IgD-negative memory B cell (primary cell): ENCODE data around the gene ADAM11. TPM values are rescaled to one million over a fixed set of nuclear protein-coding genes. Genes with fewer than 3 reads are reported as not detected.

Source experiments
- H3K27ac Mint-ChIP-seq, 3 donors: one replicate each; pipeline ENCODE4 v1.8.0; 2020 to 2022; ENCODE audit warnings: mild to moderate bottlenecking in 3 of 3, mixed read lengths in 3 of 3, moderate library complexity in 1 of 3
- H3K27me3 Mint-ChIP-seq: one replicate; pipeline ENCODE4 v1.8.0; 2021; ENCODE audit warnings: mixed read lengths
- H3K36me3 Mint-ChIP-seq: one replicate; pipeline ENCODE4 v1.8.0; 2020; ENCODE audit warnings: mild to moderate bottlenecking, mixed read lengths
- H3K4me1 Mint-ChIP-seq, 3 donors: one replicate each; pipeline ENCODE4 v1.8.0; 2020 to 2022; ENCODE audit warnings: mixed read lengths in 3 of 3, mild to moderate bottlenecking in 1 of 3
- H3K4me3 Mint-ChIP-seq, 4 donors: one replicate each; pipeline ENCODE4 v1.8.0; 2020 to 2022; ENCODE audit warnings: mild to moderate bottlenecking in 4 of 4, mixed read lengths in 4 of 4, moderate library complexity in 3 of 4
- H3K9me3 Mint-ChIP-seq, 3 donors: one replicate each; pipeline ENCODE4 v1.8.0; 2020 to 2021; ENCODE audit warnings: mixed read lengths in 3 of 3, mild to moderate bottlenecking in 1 of 3
- polyA plus RNA-seq: library from polyadenylated mRNA; unstranded; fragments of 300-500 nt; fragmentation: Illumina TruSeq; gene quantifications from one replicate; pipeline ENCODE4 v1.2.3, GENCODE V29; 2021

ADAM11 gene
- polyA plus RNA-seq, 1 donor from 2014 or later, result not detected

DNA sequence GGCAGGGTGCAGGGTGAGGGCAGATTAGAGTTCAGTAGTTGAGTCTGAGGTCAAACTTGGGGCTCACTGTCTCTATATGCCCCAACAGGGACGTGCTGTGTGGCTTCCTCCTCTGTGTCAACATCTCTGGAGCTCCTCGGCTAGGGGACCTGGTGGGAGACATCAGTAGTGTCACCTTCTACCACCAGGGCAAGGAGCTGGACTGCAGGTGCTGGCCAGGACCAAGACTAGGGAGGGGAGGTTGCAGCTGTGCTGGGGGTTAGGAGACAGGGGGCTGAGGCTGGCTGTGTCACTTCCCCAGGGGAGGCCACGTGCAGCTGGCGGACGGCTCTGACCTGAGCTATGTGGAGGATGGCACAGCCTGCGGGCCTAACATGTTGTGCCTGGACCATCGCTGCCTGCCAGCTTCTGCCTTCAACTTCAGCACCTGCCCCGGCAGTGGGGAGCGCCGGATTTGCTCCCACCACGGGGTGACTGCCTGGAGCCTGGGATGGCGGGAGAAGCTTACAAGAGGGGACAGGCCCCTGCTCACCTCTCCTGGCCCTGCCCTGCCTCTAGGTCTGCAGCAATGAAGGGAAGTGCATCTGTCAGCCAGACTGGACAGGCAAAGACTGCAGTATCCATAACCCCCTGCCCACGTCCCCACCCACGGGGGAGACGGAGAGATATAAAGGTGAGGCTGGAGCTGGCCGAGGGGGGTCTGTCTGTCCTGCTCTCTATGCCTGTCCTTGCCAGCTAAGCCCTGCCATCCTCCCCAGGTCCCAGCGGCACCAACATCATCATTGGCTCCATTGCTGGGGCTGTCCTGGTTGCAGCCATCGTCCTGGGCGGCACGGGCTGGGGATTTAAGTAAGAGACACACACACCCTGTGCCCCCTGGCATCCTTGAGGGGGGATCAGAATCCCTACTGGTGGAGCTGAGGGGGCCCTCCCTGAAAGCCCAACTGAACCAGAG, 18.9 kb downstream of the ADAM11 start:
- no peak overlapping the region for H3K27ac Mint-ChIP-seq
- no peaks in the 10 kb centered on the region for H3K36me3 Mint-ChIP-seq
- no peaks in the 10 kb centered on the region for H3K9me3 Mint-ChIP-seq
- H3K4me3 Mint-ChIP-seq, result peak overlapping the region in 3 of 4 donors; percentile 52 to 72 (median 68)
- peaks cover 6% of the 10 kb centered on the region for H3K27me3 Mint-ChIP-seq
- H3K4me1 Mint-ChIP-seq, result peaks cover 2 to 6% (median 5%) of the 10 kb centered on the region in 3 donors

- H3K36me3 Mint-ChIP-seq, result no peaks in the 10 kb centered on the region
- H3K27me3 Mint-ChIP-seq, result peaks cover 6% of the 10 kb centered on the region
- H3K4me3 Mint-ChIP-seq, result peak overlapping the region; percentile 63 to 82 (median 72)
- H3K27ac Mint-ChIP-seq, result peak overlapping the region in 2 of 3 donors; percentile 60 to 76
- no peaks in the 10 kb centered on the region for H3K9me3 Mint-ChIP-seq
- H3K4me1 Mint-ChIP-seq, result peaks cover 2 to 6% (median 5%) of the 10 kb centered on the region in 3 donors
Measured at GRCh38 chr17:44778656-44779210, 19.9 kb downstream of the ADAM11 start.

DNA sequence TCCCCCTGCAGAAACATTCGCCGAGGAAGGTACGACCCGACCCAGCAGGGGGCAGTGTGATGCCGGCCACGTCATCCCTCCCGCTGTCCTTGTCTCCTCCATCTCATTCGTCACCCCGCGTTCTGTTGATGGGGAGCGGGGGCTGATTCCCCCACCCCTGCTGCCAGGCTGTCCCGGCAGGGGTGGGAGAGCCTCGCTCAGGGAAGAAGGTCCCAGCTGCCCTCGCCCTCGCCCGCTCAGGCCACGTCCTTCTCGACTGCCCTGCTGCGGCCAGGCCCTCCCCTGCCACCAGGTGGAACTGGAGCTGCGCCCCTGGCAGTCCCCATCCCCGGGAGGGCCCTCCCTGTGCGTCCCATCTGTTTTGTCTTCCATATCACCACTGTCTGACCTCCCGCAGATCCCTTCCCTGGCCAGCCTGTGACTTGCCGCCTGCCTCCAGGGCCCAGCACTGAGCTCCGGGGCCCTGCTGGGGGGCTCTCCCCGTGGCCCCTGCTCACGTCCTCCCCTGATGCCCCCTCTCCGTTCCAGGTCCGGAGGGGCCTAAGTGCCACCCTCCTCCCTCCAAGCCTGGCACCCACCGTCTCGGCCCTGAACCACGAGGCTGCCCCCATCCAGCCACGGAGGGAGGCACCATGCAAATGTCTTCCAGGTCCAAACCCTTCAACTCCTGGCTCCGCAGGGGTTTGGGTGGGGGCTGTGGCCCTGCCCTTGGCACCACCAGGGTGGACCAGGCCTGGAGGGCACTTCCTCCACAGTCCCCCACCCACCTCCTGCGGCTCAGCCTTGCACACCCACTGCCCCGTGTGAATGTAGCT, 20.6 kb downstream of the ADAM11 start:
- peak overlapping the region; percentile 10 to 76 (median 60) for H3K27ac Mint-ChIP-seq
- peak overlapping the region; percentile 63 to 82 (median 72) for H3K4me3 Mint-ChIP-seq
- H3K4me1 Mint-ChIP-seq, result peaks cover 2 to 6% (median 5%) of the 10 kb centered on the region in 3 donors
- H3K36me3 Mint-ChIP-seq, result no peaks in the 10 kb centered on the region
- H3K27me3 Mint-ChIP-seq, result peaks cover 6% of the 10 kb centered on the region
- no peaks in the 10 kb centered on the region for H3K9me3 Mint-ChIP-seq

DNA sequence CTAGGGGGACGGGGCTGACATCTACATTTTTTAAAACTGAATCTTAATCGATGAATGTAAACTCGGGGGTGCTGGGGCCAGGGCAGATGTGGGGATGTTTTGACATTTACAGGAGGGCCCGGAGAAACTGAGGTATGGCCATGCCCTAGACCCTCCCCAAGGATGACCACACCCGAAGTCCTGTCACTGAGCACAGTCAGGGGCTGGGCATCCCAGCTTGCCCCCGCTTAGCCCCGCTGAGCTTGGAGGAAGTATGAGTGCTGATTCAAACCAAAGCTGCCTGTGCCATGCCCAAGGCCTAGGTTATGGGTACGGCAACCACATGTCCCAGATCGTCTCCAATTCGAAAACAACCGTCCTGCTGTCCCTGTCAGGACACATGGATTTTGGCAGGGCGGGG, 21.4 kb downstream of the ADAM11 start:
- Mint-ChIP-seq H3K9me3 (no peaks in the 10 kb centered on the region), H3K27ac (peak overlapping the region in 1 of 3 donors; percentile 10), H3K4me1 (peaks cover 0 to 5% (median 4%) of the 10 kb centered on the region in 3 donors), H3K4me3 (no peak overlapping the region), H3K36me3 (no peaks in the 10 kb centered on the region), H3K27me3 (peaks cover 6% of the 10 kb centered on the region)

GRCh38 chr17:44780845-44781480, 22.2 kb downstream of the ADAM11 start:
- Mint-ChIP-seq H3K4me1 (peaks cover 0 to 5% (median 0%) of the 10 kb centered on the region in 3 donors), H3K9me3 (no peaks in the 10 kb centered on the region), H3K36me3 (no peaks in the 10 kb centered on the region), H3K4me3 (no peak overlapping the region), H3K27ac (no peak overlapping the region), H3K27me3 (peaks cover 6% of the 10 kb centered on the region)

DNA sequence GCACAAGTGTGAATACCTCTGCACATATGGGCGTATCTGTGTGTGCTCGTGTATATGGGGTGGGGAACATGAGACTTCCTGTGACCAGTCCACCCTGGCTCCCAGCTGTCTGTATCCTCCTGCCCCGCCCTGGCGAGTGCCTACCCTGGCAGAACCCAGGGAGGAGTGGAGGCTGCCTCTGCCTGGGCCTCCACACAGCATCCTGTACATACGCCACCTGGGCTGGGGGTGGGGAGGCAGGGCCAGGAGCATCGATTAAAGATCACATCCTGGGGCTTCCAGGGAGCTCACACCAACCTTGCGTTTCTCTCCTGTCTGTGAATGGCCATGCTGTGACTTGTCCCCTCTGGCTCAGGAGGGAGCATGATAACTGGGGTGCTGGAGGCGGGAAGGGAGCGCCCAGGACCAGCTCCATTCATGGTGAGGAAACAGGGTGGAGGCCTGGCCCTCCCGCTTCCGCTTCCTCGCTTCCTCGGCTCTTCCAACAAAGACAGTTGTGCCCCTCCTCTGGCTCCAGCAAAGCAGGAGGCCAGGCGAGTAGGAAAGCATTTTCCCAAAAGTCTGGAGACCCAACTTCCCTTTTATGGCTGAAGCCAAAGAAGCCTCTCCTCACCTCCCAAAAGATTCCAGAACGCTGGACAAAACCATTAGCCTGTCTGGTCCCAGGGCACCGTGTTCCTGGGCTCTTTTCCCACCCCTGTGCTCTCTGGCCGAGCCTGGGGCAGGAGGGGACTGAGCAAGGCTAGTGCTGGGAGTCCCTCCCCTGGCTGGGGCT, 22.9 kb downstream of the ADAM11 start:
- Mint-ChIP-seq H3K4me3 (peak overlapping the region in 1 of 4 donors; percentile 22), H3K36me3 (no peaks in the 10 kb centered on the region), H3K27me3 (peaks cover 6% of the 10 kb centered on the region), H3K9me3 (no peaks in the 10 kb centered on the region), H3K4me1 (peaks cover 0 to 5% (median 0%) of the 10 kb centered on the region in 3 donors), H3K27ac (no peak overlapping the region)

DNA sequence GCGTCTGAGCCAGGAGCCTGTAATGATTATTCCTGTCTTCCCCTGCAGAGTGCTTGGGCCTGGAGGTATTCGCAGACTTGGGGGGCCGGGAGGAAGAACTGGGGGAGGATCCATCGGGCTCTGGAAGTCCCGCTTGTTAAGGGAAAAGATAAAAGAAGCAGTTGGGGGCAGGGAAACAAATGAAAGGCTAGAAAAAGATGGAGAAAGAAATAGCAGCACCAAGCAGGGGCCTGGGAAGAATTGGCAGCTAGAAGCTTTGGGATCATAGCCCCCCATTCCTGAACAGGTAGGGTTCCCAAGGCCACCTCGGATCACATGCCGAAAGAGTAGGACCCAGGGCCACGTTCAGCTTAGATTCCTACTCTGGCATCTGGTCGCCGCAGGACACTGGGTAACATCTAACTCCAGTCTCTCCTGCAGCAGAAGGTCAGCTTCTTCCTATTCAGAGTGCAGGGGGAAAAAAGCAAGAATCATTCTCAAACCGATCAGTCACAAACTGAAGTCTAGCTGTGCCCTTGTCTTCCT, 23.6 kb downstream of the ADAM11 start:
- Mint-ChIP-seq H3K27ac (no peak overlapping the region), H3K9me3 (no peaks in the 10 kb centered on the region), H3K36me3 (no peaks in the 10 kb centered on the region), H3K4me1 (peaks cover 0 to 5% (median 0%) of the 10 kb centered on the region in 3 donors), H3K27me3 (peaks cover 4% of the 10 kb centered on the region), H3K4me3 (no peak overlapping the region)

- Mint-ChIP-seq H3K27ac (no peak overlapping the region), H3K4me1 (no peaks in the 10 kb centered on the region), H3K27me3 (no peaks in the 10 kb centered on the region), H3K36me3 (no peaks in the 10 kb centered on the region), H3K4me3 (no peak overlapping the region), H3K9me3 (no peaks in the 10 kb centered on the region)
Measured at GRCh38 chr17:44785921-44786320, 27.1 kb downstream of the ADAM11 start.

GRCh38 chr17:44786551-44787081, 27.8 kb downstream of the ADAM11 start:
- Mint-ChIP-seq H3K9me3 (no peaks in the 10 kb centered on the region), H3K4me1 (no peaks in the 10 kb centered on the region), H3K27ac (no peak overlapping the region), H3K36me3 (no peaks in the 10 kb centered on the region), H3K4me3 (no peak overlapping the region), H3K27me3 (no peaks in the 10 kb centered on the region)

DNA sequence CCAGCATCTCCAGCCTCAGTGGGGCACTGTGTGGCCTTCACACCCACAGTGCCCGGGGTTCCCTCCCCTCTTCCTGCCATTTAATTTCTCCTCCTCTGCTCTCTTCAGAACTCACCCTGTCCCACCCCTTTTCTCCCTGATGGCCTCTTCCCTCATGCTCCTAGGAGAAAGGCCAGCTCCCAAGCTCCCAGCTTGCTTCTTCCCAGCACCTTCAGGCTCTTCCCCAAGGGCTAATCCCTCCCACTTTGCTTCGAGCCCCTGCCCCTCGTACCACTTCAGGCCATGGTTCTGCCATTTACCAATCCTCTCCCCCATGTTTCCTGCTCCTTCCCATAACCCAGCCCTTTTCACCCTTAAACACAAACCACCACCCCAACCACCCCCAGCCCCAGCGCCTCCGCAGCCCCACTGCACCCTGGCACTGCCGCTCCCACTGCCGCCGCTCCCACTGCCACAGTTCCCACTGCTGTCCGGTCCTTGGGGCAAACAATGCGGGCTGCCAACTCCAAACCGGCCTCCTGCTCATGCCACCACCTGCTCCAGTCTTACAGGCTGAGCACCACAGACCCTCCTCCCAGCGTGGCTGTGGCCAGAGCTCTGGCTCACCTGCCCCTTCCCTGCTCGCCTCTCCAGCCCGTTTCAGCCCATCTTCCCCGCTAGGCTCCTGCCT, 28.6 kb downstream of the ADAM11 start:
- H3K27ac Mint-ChIP-seq, result peak overlapping the region in 1 of 3 donors; percentile 39
- H3K27me3 Mint-ChIP-seq, result no peaks in the 10 kb centered on the region
- no peaks in the 10 kb centered on the region for H3K4me1 Mint-ChIP-seq
- no peaks in the 10 kb centered on the region for H3K9me3 Mint-ChIP-seq
- H3K36me3 Mint-ChIP-seq, result no peaks in the 10 kb centered on the region
- H3K4me3 Mint-ChIP-seq, result no peak overlapping the region

GRCh38 chr17:44788139-44788538, 29.4 kb downstream of the ADAM11 start:
- Mint-ChIP-seq H3K27me3 (no peaks in the 10 kb centered on the region), H3K36me3 (no peaks in the 10 kb centered on the region), H3K4me1 (no peaks in the 10 kb centered on the region), H3K9me3 (no peaks in the 10 kb centered on the region), H3K27ac (no peak overlapping the region), H3K4me3 (no peak overlapping the region)

DNA sequence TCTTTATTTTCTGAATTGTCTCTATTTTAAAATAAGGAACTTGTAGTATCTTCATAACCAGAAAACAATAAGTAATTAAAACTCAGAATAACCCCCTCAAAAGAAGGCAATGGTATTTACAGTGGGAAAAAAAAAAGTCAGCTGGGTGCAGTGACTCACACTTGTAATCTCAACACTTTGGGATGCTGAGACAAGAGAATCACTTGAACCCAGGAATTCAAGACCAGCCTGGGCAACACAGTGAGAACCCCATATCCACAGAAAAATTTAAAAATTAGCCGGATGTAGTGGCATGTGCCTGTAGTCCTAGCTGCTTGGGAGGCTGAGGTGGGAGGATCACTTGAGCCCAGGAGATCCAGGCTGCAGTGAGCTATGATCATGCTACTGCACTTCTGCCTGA, 33.5 kb downstream of the ADAM11 start:
- H3K27ac Mint-ChIP-seq, result no peak overlapping the region
- H3K4me1 Mint-ChIP-seq, result no peaks in the 10 kb centered on the region

More for the DNA sequence above, 33.5 kb downstream of the ADAM11 start:
- no peak overlapping the region for H3K4me3 Mint-ChIP-seq
- no peaks in the 10 kb centered on the region for H3K9me3 Mint-ChIP-seq
- peaks cover 3% of the 10 kb centered on the region for H3K27me3 Mint-ChIP-seq
- peaks cover 2% of the 10 kb centered on the region for H3K36me3 Mint-ChIP-seq
